HepG2 (cell line): ENCODE measurements around the gene DDX31. TPM values are rescaled to one million over a fixed set of nuclear protein-coding genes. Genes with fewer than 3 reads are reported as not detected.
A peak's percentile ranks its signal among the peaks of the same experiment; 100 is the strongest.

Source experiments
- ATAC-seq: fragments of 200-7000 bp; cut with Tn5 transposase; 3 replicates; pipeline ENCODE4 v1.9.1; 2020; ENCODE audit warnings: mild to moderate bottlenecking, moderate library complexity
- BruUV-seq: library from RNA; stranded (reverse); fragments of 400-500 nt; replicated peaks from 2 replicates; lab custom pipeline; 2021; lab: Mats Ljungman, UMichigan
- CTCF ChIA-PET: fragments of 300-600 bp; formaldehyde crosslinking; extraction: SDS; loops from one replicate; lab custom pipeline; 2021; ENCODE audit warnings: low total read pairs, inconsistent platforms, low intra/inter-chr PET ratio; lab: Yijun Ruan, JAX
- POLR2A ChIA-PET: fragments of 350-600 bp; sonication (Branson Sonifier 250); formaldehyde crosslinking; loops from one replicate; lab custom pipeline; 2020; ENCODE audit warnings: antibody characterized with exemption, inconsistent platforms; lab: Yijun Ruan, JAX
- DNase-seq: peaks from one replicate; pipeline ENCODE4 v3.0.0-alpha.2; 2015; ENCODE audit warnings: low spot score
- FAIRE-seq: peaks from 3 replicates; lab custom pipeline; 2011; peaks lifted over from hg19 to GRCh38; lab: Jason Lieb, UNC
- H2AFZ ChIP-seq: one replicate; pipeline ENCODE4 v1.6.1; 2011; ENCODE audit warnings: low read length, inconsistent platforms
- H3K27ac ChIP-seq: fragments of 300-600 bp; 3 replicates; pipeline ENCODE4 v1.8.0; 2011; ENCODE audit warnings: mixed run types, mild to moderate bottlenecking, mixed read lengths, low read length, inconsistent platforms; ENCODE audit not compliant: insufficient read depth; ENCODE audit errors: extremely low read length
- H3K27me3 ChIP-seq, 2 experiments: fragments of 200-600 bp in 1 of 2; 2 replicates in 1 of 2; 3 replicates in 1 of 2; pipeline versions ENCODE4 v1.6.0 to v1.8.0; 2011; ENCODE audit warnings: low read length in 2 of 2, mild to moderate bottlenecking in 2 of 2, moderate library complexity in 2 of 2, inconsistent platforms in 1 of 2; ENCODE audit not compliant: insufficient read depth in 2 of 2, control insufficient read depth in 1 of 2
- H3K36me3 ChIP-seq, 2 experiments: fragments of 200-600 bp in 1 of 2; replicated peaks in 1 of 2; 2 replicates in 1 of 2; 3 replicates in 1 of 2; pipeline versions ENCODE4 v1.5.1 to v1.8.0; 2011; ENCODE audit warnings: low read length in 2 of 2, inconsistent platforms in 1 of 2; ENCODE audit not compliant: insufficient read depth in 2 of 2, control insufficient read depth in 1 of 2
- H3K4me1 ChIP-seq: 2 replicates; pipeline ENCODE4 v1.5.1; 2012; ENCODE audit warnings: low read length, inconsistent platforms; ENCODE audit not compliant: insufficient read depth
- H3K4me2 ChIP-seq: 2 replicates; pipeline ENCODE4 v1.6.0; 2011; ENCODE audit warnings: low read depth, low read length, inconsistent platforms
- H3K4me3 ChIP-seq, 3 experiments: fragments of 200-600 bp in 1 of 3; sonication (generic), shearing (Covaris generic) in 1 of 3; replicated peaks in 1 of 3; 2 replicates each; pipeline ENCODE4 v1.5.1; 2011 to 2016; ENCODE audit warnings: low read length in 3 of 3, inconsistent platforms in 2 of 3, low read depth in 2 of 3, mild to moderate bottlenecking in 2 of 3, control low read depth in 1 of 3, mixed read lengths in 1 of 3; ENCODE audit not compliant: insufficient read depth in 1 of 3
- H3K79me2 ChIP-seq: one replicate; pipeline ENCODE4 v1.6.1; 2011; ENCODE audit warnings: low read length, inconsistent platforms; ENCODE audit not compliant: insufficient read depth
- H3K9ac ChIP-seq: 2 replicates; pipeline ENCODE4 v1.6.0; 2011; ENCODE audit warnings: mild to moderate bottlenecking, low read depth, low read length, inconsistent platforms; ENCODE audit not compliant: insufficient read depth
- H3K9me3 ChIP-seq: 2 replicates; pipeline ENCODE4 v1.5.1; 2012; ENCODE audit warnings: mild to moderate bottlenecking, low read length
- H4K20me1 ChIP-seq: 2 replicates; pipeline ENCODE4 v1.6.0; 2011; ENCODE audit warnings: inconsistent platforms, mild to moderate bottlenecking, low read length, moderate library complexity; ENCODE audit not compliant: insufficient read depth
- HNF4A ChIP-seq: sonication (generic); formaldehyde crosslinking; IDR thresholded peaks from 2 replicates; pipeline ENCODE4 v1.4.0; 2020; ENCODE audit warnings: missing genetic modification reagents
- MAFK ChIP-seq, 2 experiments: IDR thresholded peaks in 1 of 2; conservative IDR thresholded peaks in 1 of 2; 2 replicates each; pipeline ENCODE4 v1.6.1; 2011; ENCODE audit warnings: improper control_type of control experiment in 2 of 2, low read length in 2 of 2
- SP5 ChIP-seq: IDR thresholded peaks from 2 replicates; pipeline ENCODE4 v1.6.1; 2016; ENCODE audit warnings: low read depth, borderline replicate concordance
- ZNF431 ChIP-seq: sonication (generic); formaldehyde crosslinking; IDR thresholded peaks from 2 replicates; pipeline ENCODE4 v1.9.0; 2022; ENCODE audit warnings: missing genetic modification reagents, low read depth, mild to moderate bottlenecking, borderline replicate concordance
- WGBS: methylation state at CpG from one replicate; pipeline ENCODE4 v1.1.6; 2017; ENCODE audit warnings: low lambda C conversion rate; 5-methylcytosine and 5-hydroxymethylcytosine counted together
- in situ Hi-C: cut with HindIII; loops from 2 replicates; pipeline ENCODE4 v1.10.0; 2017; ENCODE audit warnings: low pct_unique_long_range_greater_than_20kb; ENCODE audit not compliant: extremely low pct_ligation_motif_present
- intact Hi-C: fragments of 100-400 bp; cut with micrococcal nuclease; formaldehyde crosslinking; loops from one replicate; pipeline ENCODE4 v1.10.0; 2022; ENCODE audit not compliant: unreplicated experiment
- polyA plus RNA-seq, 8 experiments: library from polyadenylated mRNA; depleted of rRNA in 3 of 8; stranded (reverse) in 7 of 8; unstranded in 1 of 8; fragments of >200 nt; fragmentation: Illumina TruSeq in 4 of 8; extraction: Trizol in 4 of 8; gene quantifications; 2 replicates each; pipeline versions ENCODE4 v1.2.1 to v1.2.3, GENCODE V29; 2011 to 2016; ENCODE audit warnings: low read depth in 4 of 8, missing spikeins in 1 of 8, mixed read lengths in 1 of 8; ENCODE audit not compliant: insufficient read depth in 1 of 8
- total RNA-seq, 5 experiments: library from RNA; depleted of rRNA; stranded (reverse); fragments of >200 nt; fragmentation: Illumina TruSeq; extraction: Trizol; gene quantifications; 2 replicates each; pipeline ENCODE4 v1.2.3, GENCODE V29; 2016; ENCODE audit warnings: low read depth in 1 of 5

DDX31 gene
- total and polyA plus RNA-seq, 2 of the 13 experiments (the other 11 are each of a cell fraction or from before 2014, with no cell fraction given), result 11.4 to 16.3 TPM

DNA sequence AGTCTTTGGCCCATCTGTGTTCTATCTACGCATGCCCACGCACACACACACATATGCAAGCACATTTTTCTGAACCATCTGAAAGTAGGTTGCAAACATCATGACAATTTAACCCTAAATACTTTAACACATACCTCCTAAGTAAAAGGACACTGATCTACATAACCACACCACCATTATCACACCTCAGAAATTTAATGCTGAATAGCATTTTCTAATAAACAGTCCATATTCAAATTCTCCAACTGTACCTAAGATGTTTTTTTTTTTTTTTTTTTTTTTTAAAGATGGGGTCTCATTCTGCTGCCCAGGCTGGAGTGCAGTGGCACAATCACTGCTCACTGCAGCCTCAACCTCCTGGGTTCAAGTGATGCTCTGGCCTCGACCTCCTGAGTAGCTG lies 35.5 kb downstream of the DDX31 start:
- H3K79me2 ChIP-seq, result no peaks in the 10 kb centered on the region
- DNase-seq, result no peak
- no TSS peak for BruUV-seq
- FAIRE-seq, result no peak
- H4K20me1 ChIP-seq, result no peaks in the 10 kb centered on the region
- no peaks in the 10 kb centered on the region for H3K9me3 ChIP-seq
- WGBS, result 100% methylated on average over 3 of the region's 3 CpGs
- no peaks in the 10 kb centered on the region for H3K27me3 ChIP-seq
- peaks cover 9% of the 10 kb centered on the region; the same call in 1 of the 2 replicates for H3K4me1 ChIP-seq
- H3K9ac ChIP-seq, result no peak overlapping the region
- H3K27ac ChIP-seq, result no peak overlapping the region
- intact Hi-C loops (no loop called here), in situ Hi-C loops (no loop called here)
- H3K4me2 ChIP-seq, result no peak overlapping the region
- no peak overlapping the region for H3K4me3 ChIP-seq
- no peak for ATAC-seq
- 0 out of 4 replicates have a peak, but pooled peaks of 1 of the 2 experiments have one; percentile 13 for TF ChIP-seq MAFK (conservative IDR thresholded peaks at IDR 0.05 in 1 of 2, IDR thresholded peaks at IDR 0.05 in 1 of 2; ENCODE audit: low read length in 2 of 2)
- TF ChIP-seq SP5 (CRISPR knock-in tag), result no peak
- ChIA-PET CTCF (no interaction called here), POLR2A (no interaction called here)
- peaks cover 11 to 55% of the 10 kb centered on the region in 2 experiments for H3K36me3 ChIP-seq
- H2AFZ ChIP-seq, result no peak overlapping the region

DNA sequence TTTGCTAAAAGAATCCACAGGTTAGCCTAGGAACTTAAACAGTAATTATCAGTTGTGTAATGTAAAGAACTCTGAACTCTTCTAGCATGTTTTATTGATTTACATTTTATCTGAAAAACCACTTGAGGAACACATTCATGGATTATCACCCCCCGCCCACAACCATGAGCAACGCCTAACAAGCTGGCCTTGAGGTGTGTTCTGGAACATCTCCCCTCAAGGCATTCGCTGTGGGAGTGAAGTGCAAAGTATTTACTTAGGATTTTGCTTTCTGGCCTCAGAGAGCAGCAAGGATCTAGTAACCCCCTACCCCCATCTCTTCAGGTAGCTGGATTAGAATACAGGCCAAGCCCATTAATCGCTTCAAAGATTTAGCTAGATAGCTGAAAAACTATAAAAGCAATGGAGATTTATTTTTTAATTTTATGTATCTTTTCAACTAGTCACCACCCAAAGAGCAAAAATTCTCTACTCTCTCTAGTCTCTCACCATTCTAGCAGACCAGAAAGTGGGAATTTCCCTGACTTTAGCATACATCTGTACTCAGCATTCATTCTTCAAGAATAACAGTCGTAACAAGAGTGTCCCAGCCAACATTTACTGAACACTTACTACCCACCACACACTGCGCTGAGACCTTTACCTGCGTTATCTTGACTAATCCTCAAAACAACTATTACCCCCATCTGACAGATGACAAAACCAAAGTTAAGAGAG lies 37.2 kb downstream of the DDX31 start:
- Histone ChIP-seq H3K4me1 (peaks cover 9% of the 10 kb centered on the region; the same call in 1 of the 2 replicates), H3K9me3 (no peaks in the 10 kb centered on the region), H3K4me3 (no peak overlapping the region), H3K36me3 (peaks cover 12 to 52% of the 10 kb centered on the region in 2 experiments), H3K4me2 (no peak overlapping the region), H3K9ac (no peak overlapping the region), H3K27me3 (no peaks in the 10 kb centered on the region), H3K79me2 (no peaks in the 10 kb centered on the region), H2AFZ (no peak overlapping the region)
- no TSS peak for BruUV-seq
- intact Hi-C loops (no loop called here), in situ Hi-C loops (no loop called here)
- POLR2A ChIA-PET, result no interaction called here
- ATAC-seq (no peak), FAIRE-seq (no peak), DNase-seq (no peak)
- 90% methylated on average over 7 of the region's 7 CpGs for WGBS
- CTCF ChIA-PET, result no interaction called here
- no peak for TF ChIP-seq ZNF431 (CRISPR knock-in tag)
- TF ChIP-seq HNF4A (CRISPR knock-in tag), result peak; percentile 16; the same call in 1 of the 2 replicates
- TF ChIP-seq, all 625 proteins: peak for 1
- Histone ChIP-seq H3K27ac (no peak overlapping the region), H4K20me1 (no peaks in the 10 kb centered on the region)
